GDM1 (cell line): ENCODE data around the gene PTPRK.
A peak's percentile ranks its signal among the peaks of the same experiment; 100 is the strongest.

ENCODE experiments used
- DNase-seq: peaks from one replicate; lab custom pipeline; 2025; lab: John Stamatoyannopoulos, UW

The PTPRK gene

GRCh38 chr6:128007658-128008057 lies 512.7 kb downstream of the PTPRK start:
- DNase-seq = no peak

- no peak for DNase-seq
Observed at GRCh38 chr6:128005009-128005408, 515.4 kb downstream of the PTPRK start.

DNA sequence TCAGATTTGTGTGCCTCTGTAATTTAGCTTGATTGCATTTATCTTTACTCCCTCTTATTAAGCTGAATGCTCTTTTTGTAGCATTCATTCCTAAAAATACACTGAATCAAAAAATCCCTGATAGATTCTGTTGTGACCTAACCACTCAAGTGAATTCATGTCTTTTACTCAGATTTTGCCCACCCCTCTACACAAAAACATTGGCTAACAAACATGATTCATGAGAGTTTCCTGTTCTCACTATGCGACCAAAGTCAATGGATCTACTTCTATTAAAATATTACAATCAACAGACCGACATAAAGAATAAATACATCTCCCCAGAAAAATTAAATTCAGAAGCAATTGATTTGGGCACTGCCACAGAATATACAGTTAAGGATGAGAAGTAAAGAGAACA lies 520.0 kb downstream of the PTPRK start:
- DNase-seq = no peak

DNA sequence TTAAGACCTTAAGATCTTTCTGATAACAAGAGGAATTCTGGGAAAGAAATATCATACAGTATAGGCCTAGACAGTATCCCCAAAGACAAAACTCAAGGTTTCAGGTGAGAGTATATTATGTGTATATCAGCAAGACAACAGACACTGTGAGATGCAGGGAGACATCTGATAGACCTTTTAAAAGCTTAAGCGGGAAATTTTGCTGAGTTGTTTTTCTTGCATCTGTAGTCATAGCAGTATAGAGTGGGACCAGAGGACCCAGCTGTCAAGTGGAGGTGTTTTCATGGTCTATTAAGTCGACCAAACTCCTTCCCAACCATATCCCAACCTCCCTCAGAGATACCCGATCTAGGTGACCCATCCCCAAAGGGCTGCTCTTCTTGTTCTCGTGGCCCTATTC lies 521.4 kb downstream of the PTPRK start:
- no peak for DNase-seq

- DNase-seq = no peak
Observed at GRCh38 chr6:127997496-127998164, 522.8 kb downstream of the PTPRK start.

GRCh38 chr6:127996925-127997324 lies 523.5 kb downstream of the PTPRK start:
- no peak for DNase-seq

- DNase-seq = no peak
Observed at GRCh38 chr6:127992144-127992543, 528.3 kb downstream of the PTPRK start.

DNA sequence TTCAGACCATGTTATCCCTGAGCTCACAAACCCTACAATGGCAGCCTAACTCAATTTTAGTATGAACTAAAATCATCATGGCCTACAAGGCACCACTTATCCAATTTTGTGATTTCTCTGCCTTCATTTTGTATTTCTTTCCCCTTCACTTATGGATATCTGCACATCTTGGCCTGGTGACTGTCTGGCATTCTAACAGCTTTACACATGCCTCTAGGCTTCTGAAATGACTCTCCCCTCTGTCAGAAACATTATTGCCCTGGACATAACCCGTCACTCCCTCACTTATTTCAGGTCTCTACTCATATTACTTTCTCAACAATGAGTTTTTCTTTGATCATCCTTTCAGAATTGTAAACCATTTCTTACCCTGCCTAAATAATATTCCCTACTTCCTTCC lies 530.3 kb downstream of the PTPRK start:
- no peak for DNase-seq

- no peak for DNase-seq
Observed at GRCh38 chr6:127980996-127981395, 539.4 kb downstream of the PTPRK start.

- peak; percentile 16 for DNase-seq
Observed at GRCh38 chr6:127978185-127978584, 542.2 kb downstream of the PTPRK start.

DNA sequence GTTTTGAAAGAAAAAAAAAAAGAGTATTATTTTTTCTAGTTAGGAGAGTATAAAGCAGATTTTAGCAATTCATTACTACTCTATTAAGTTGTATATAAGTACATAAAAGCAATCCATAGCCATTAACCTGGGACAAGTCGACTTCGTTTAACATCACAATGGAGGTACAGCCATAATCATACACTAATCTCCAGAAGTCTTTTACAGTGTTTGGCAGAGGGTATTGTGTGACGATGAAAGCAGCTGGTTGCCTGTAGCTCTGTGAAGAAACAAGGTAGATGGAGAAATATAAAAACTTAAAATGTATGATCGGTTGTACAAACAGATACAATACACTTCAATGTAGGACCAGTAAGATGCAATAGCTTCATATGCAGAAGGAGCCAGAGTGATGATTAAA lies 543.6 kb downstream of the PTPRK start:
- no peak for DNase-seq

GRCh38 chr6:127976111-127976510 lies 544.3 kb downstream of the PTPRK start:
- no peak for DNase-seq

- no peak for DNase-seq
Observed at GRCh38 chr6:127972815-127973214, 547.6 kb downstream of the PTPRK start.

DNA sequence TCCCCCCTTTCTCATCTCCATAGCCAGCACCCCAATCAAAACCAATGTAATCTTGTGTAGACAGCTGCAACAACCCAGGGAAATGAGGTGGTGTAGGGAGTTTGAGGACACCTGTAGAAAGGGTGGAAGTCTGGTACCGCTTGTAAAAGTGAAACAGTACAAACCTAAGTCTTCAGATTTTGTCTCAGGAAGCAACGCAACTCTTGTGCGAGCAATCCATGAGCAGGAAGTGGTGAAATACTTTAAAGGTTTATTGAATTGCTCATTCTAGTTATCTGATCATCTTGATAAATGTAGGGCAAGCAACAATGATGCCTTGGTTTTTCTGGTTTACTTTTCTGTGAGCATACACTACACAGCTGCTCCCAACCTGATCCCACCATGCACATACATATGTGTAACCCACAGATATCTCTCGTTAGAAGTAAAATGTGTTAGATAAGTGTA lies 548.4 kb downstream of the PTPRK start:
- DNase-seq = no peak

DNA sequence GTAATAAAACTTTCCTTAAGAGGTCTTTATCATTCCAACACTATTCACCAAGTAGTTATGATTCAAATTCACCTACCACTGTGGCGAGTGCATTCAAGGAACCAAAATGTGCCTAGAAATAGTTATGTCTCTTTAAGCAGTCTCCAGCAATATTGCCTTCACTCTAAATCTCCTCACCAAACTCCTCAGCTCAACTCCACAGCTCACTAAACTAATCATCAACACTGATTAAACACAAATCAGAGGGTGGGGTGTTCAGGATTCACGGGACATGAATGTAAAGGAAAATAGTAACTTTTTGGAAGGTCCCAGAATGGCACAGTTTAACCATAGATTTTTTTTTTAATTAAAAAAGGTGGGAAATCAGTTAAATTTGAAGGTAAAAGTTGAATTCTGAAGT lies 549.0 kb downstream of the PTPRK start:
- no peak for DNase-seq

GRCh38 chr6:127969701-127970100 lies 550.7 kb downstream of the PTPRK start:
- no peak for DNase-seq

- DNase-seq = no peak
Observed at GRCh38 chr6:127968394-127968793, 552.0 kb downstream of the PTPRK start.

- no peak for DNase-seq
Observed at GRCh38 chr6:127967708-127968107, 552.7 kb downstream of the PTPRK start.

DNA sequence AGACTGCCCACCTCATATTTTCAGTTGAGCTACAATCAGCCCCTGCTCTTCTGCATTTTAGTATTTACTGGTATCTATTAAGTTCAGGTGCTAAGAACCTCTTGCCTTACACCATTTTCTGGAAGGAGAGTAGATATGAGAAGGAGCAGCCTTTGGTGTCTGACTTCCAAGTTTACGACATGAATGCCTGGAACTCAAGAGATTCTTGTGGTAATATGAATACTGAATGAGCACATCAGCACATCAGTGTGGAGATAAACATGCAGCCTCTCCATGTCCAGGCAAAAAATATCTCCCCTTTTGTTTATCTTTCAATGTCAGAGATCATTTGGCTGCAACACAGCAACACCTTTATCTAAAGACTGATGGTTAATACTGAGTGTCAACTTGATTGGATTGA lies 553.8 kb downstream of the PTPRK start:
- no peak for DNase-seq

- no peak for DNase-seq
Observed at GRCh38 chr6:127963495-127963894, 556.9 kb downstream of the PTPRK start.

GRCh38 chr6:127959869-127960268 lies 560.5 kb downstream of the PTPRK start:
- DNase-seq = no peak

- no peak for DNase-seq
Observed at GRCh38 chr6:127956956-127957355, 563.4 kb downstream of the PTPRK start.

DNA sequence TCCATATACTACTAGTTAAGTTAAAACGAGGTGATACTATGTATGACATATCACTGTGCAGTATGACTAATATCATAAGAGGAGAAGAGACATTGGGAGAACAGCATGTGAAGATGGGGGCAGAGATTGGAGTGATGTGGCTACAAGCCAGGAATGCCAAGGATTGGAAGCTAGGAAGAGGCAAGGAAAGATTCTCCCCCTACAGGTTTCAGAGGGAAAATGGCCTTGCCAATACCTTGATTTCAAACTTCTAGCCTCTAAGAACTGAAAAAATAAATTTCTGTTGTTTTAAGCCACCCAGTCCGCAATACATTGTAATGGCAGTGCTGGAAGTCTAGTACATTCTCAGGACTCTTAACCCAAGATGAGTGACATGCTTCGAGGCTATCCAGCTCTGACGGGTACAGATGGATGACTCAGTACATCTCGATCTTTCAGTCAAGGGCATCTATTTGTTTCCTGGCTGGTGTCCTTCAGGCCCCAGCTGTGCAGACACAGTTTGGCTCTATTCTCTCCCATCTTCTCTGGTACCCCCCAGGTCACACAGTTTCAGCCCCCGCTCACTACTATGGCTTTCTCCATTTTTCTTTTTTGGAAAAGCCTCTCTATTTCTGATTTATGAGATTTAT lies 564.0 kb downstream of the PTPRK start:
- no peak for DNase-seq

- no peak for DNase-seq
Observed at GRCh38 chr6:127954082-127954481, 566.3 kb downstream of the PTPRK start.
